LNCaP clone FGC (cell line): Measurements from ENCODE around the gene IGFBP2.

Experiments
- DNase-seq: peaks from one replicate; pipeline ENCODE4 v3.0.0-alpha.2; 2011; ENCODE audit warnings: low read depth
- H3K4me3 ChIP-seq: 2 replicates; pipeline ENCODE4 v1.5.1; 2011; ENCODE audit warnings: mild to moderate bottlenecking, low read depth, low read length, control low read depth
- CTCF ChIP-seq: IDR thresholded peaks from 2 replicates; pipeline ENCODE4 v1.5.1; 2012; ENCODE audit warnings: mild to moderate bottlenecking; ENCODE audit not compliant: control insufficient read depth, insufficient read depth; ENCODE audit errors: extremely low read depth

IGFBP2 gene

GRCh38 chr2:216661639-216662375 lies 28.6 kb downstream of the IGFBP2 start:
- no peak overlapping the region for H3K4me3 ChIP-seq
- no peak for TF ChIP-seq CTCF
- DNase-seq, result no peak

GRCh38 chr2:216663106-216663505 lies 29.9 kb downstream of the IGFBP2 start:
- no peak for TF ChIP-seq CTCF
- no peak for DNase-seq
- no peak overlapping the region for H3K4me3 ChIP-seq

GRCh38 chr2:216663846-216664245 lies 30.6 kb downstream of the IGFBP2 start:
- no peak for DNase-seq
- TF ChIP-seq CTCF, result no peak
- H3K4me3 ChIP-seq, result no peak overlapping the region

GRCh38 chr2:216664593-216665034 lies 31.4 kb downstream of the IGFBP2 start:
- H3K4me3 ChIP-seq, result no peak overlapping the region
- 0 out of 2 replicates have a peak, but pooled peaks have one; percentile 11 for TF ChIP-seq CTCF
- DNase-seq, result no peak

GRCh38 chr2:216665242-216665641 lies 32.0 kb downstream of the IGFBP2 start:
- no peak overlapping the region for H3K4me3 ChIP-seq
- TF ChIP-seq CTCF, result no peak
- peak; percentile 79 for DNase-seq

- no peak for DNase-seq
- no peak for TF ChIP-seq CTCF
- no peak overlapping the region for H3K4me3 ChIP-seq
Measured at GRCh38 chr2:216665717-216666116, 32.5 kb downstream of the IGFBP2 start.
